GM12878 (cell line): ENCODE data around the gene GSX1. TPM values are rescaled to one million over a fixed set of nuclear protein-coding genes. Genes with fewer than 3 reads are reported as not detected.

Experiments
- ATAC-seq: fragments of 200-7000 bp; cut with Tn5 transposase; 3 replicates; pipeline ENCODE4 v1.9.1; 2020; ENCODE audit warnings: mild to moderate bottlenecking, moderate library complexity
- BruUV-seq: library from RNA; stranded (reverse); fragments of 400-500 nt; replicated peaks from 2 replicates; lab custom pipeline; 2021; lab: Mats Ljungman, UMichigan
- CTCF ChIA-PET: fragments of 300-600 bp; sonication (Branson Sonifier 250); formaldehyde crosslinking; extraction: SDS; loops from one replicate; lab custom pipeline; 2021; ENCODE audit warnings: inconsistent platforms; lab: Yijun Ruan, JAX
- POLR2A ChIA-PET: fragments of 350-600 bp; formaldehyde crosslinking; extraction: SDS; loops from one replicate; lab custom pipeline; 2021; ENCODE audit warnings: inconsistent platforms; lab: Charles Lee
- RAD21 ChIA-PET: fragments of 300-600 bp; sonication (Branson Sonifier 250); formaldehyde crosslinking; loops from one replicate; lab custom pipeline; 2023; ENCODE audit warnings: antibody characterized with exemption; ENCODE audit not compliant: unreplicated experiment; lab: Charles Lee
- SMC1A ChIA-PET: fragments of 300-600 bp; sonication (Branson Sonifier 250); formaldehyde crosslinking; loops from one replicate; lab custom pipeline; 2023; ENCODE audit not compliant: unreplicated experiment, uncharacterized antibody; lab: Charles Lee
- DNase-seq: peaks from one replicate; pipeline ENCODE4 v3.0.0-alpha.2; 2011; ENCODE audit warnings: low read depth, low spot score
- FAIRE-seq: peaks from 3 replicates; lab custom pipeline; 2011; peaks lifted over from hg19 to GRCh38; lab: Jason Lieb, UNC
- H2AFZ ChIP-seq: 2 replicates; pipeline ENCODE4 v1.6.0; 2011; ENCODE audit warnings: low read depth, low read length, control low read depth; ENCODE audit not compliant: control insufficient read depth
- H3K27ac ChIP-seq: 2 replicates; pipeline ENCODE4 v1.5.1; 2011; ENCODE audit warnings: control low read depth; ENCODE audit not compliant: control insufficient read depth, insufficient read depth
- H3K27me3 ChIP-seq, 2 experiments: replicated peaks in 1 of 2; 2 replicates each; pipeline versions ENCODE4 v1.6.0 to v1.6.1; 2011; ENCODE audit warnings: low read length in 1 of 2; ENCODE audit not compliant: control insufficient read depth in 2 of 2, insufficient read depth in 2 of 2
- H3K36me3 ChIP-seq, 2 experiments: 2 replicates each; pipeline ENCODE4 v1.5.1; 2011; ENCODE audit warnings: low read length in 1 of 2; ENCODE audit not compliant: control insufficient read depth in 2 of 2, insufficient read depth in 2 of 2
- H3K4me1 ChIP-seq: 2 replicates; pipeline ENCODE4 v1.6.1; 2011; ENCODE audit warnings: mild to moderate bottlenecking, low read length, moderate library complexity, mixed read lengths; ENCODE audit not compliant: control insufficient read depth, insufficient read depth
- H3K4me2 ChIP-seq: 2 replicates; pipeline ENCODE4 v1.6.0; 2011; ENCODE audit warnings: control low read depth; ENCODE audit not compliant: control insufficient read depth, insufficient read depth
- H3K4me3 ChIP-seq: fragments of 200-600 bp; sonication (generic); 2 replicates; pipeline ENCODE4 v1.5.1; 2016
- H3K79me2 ChIP-seq: 2 replicates; pipeline ENCODE4 v1.6.0; 2011; ENCODE audit warnings: low read length; ENCODE audit not compliant: control insufficient read depth, insufficient read depth
- H3K9ac ChIP-seq: 2 replicates; pipeline ENCODE4 v1.8.0; 2011; ENCODE audit warnings: low read length, control low read depth, mixed read lengths; ENCODE audit not compliant: control insufficient read depth, insufficient read depth
- H3K9me3 ChIP-seq: replicated peaks from 3 replicates; pipeline ENCODE4 v1.5.1; 2011; ENCODE audit warnings: mild to moderate bottlenecking, low read length; ENCODE audit not compliant: control insufficient read depth, insufficient read depth
- H4K20me1 ChIP-seq: 2 replicates; pipeline ENCODE4 v1.6.0; 2011; ENCODE audit not compliant: control insufficient read depth, insufficient read depth
- ATF3 ChIP-seq: IDR thresholded peaks from 2 replicates; pipeline ENCODE4 v1.6.1; 2011; ENCODE audit warnings: low read depth, mild to moderate bottlenecking, low read length, moderate library complexity, borderline replicate concordance; ENCODE audit errors: extremely low read depth
- CEBPZ ChIP-seq: fragments of 150-350 bp; IDR thresholded peaks from 2 replicates; pipeline ENCODE4 v1.6.1; 2016; ENCODE audit warnings: low read depth, low read length
- CHD1 ChIP-seq: IDR thresholded peaks from 2 replicates; pipeline ENCODE4 v1.6.1; 2012; ENCODE audit warnings: low read depth, low read length, improper control_type of control experiment
- IKZF2 ChIP-seq, 2 experiments: fragments of 450-650 bp; IDR thresholded peaks; 2 replicates each; pipeline ENCODE4 v1.6.1; 2017; ENCODE audit warnings: mild to moderate bottlenecking in 2 of 2, moderate library complexity in 2 of 2
- NBN ChIP-seq: fragments of 450-650 bp; IDR thresholded peaks from 2 replicates; pipeline ENCODE4 v1.6.1; 2016
- NR2C1 ChIP-seq: fragments of 450-650 bp; IDR thresholded peaks from 2 replicates; pipeline ENCODE4 v1.6.1; 2017; ENCODE audit warnings: antibody characterized with exemption, mild to moderate bottlenecking, moderate library complexity
- NRF1 ChIP-seq: conservative IDR thresholded peaks from 2 replicates; pipeline ENCODE4 v1.6.1; 2011; ENCODE audit warnings: mild to moderate bottlenecking, low read depth, low read length, improper control_type of control experiment
- SMAD1 ChIP-seq: fragments of 450-650 bp; IDR thresholded peaks from 2 replicates; pipeline ENCODE4 v1.6.1; 2018; ENCODE audit warnings: mild to moderate bottlenecking, low read depth; ENCODE audit not compliant: partially characterized antibody
- ZBTB33 ChIP-seq: fragments of 450-650 bp; IDR thresholded peaks from 2 replicates; pipeline ENCODE4 v1.6.1; 2017; ENCODE audit warnings: mild to moderate bottlenecking
- WGBS: methylation state at CpG from one replicate; pipeline ENCODE4 v1.1.6; 2016; ENCODE audit warnings: low lambda C conversion rate; ENCODE audit not compliant: insufficient replicate concordance, insufficient coverage; ENCODE audit errors: missing lambda C conversion rate; 5-methylcytosine and 5-hydroxymethylcytosine counted together
- in situ Hi-C: fragments of 300-500 bp; cut with MboI; formaldehyde crosslinking; loops from 9 replicates; pipeline ENCODE4 v1.14.3; 2018; ENCODE audit warnings: mixed read lengths
- intact Hi-C: fragments of 100-400 bp; cut with micrococcal nuclease; formaldehyde crosslinking; loops from one replicate; pipeline ENCODE4 v1.14.2; 2022; ENCODE audit not compliant: unreplicated experiment
- polyA plus RNA-seq, 11 experiments: library from polyadenylated mRNA; depleted of rRNA in 4 of 11; unstranded in 6 of 11; stranded (reverse) in 5 of 11; fragments of >200 nt; fragmentation: Nextera tagmentation in 4 of 11; fragmentation: Illumina TruSeq in 1 of 11; extraction: Ambion mirVana in 4 of 11; extraction: Trizol in 1 of 11; gene quantifications; 1 replicate in 1 of 11; 2 replicates in 10 of 11; pipeline versions ENCODE4 v1.2.1 to v1.2.3, GENCODE V29; 2011 to 2016; ENCODE audit warnings: inconsistent platforms in 2 of 11, missing spikeins in 2 of 11, low read depth in 1 of 11
- total RNA-seq, 4 experiments: library from RNA; depleted of rRNA in 3 of 4; stranded (reverse); fragments of >200 nt in 3 of 4; fragmentation: Illumina TruSeq in 1 of 4; extraction: Trizol in 1 of 4; gene quantifications; 2 replicates each; pipeline versions ENCODE4 v1.2.1 to v1.2.3, GENCODE V29; 2013 to 2021

The GSX1 gene
- total and polyA plus RNA-seq, 10 of the 15 experiments (the other 5 are each of a cell fraction or from before 2014, with no cell fraction given) = not detected

GRCh38 chr13:27806744-27807387 is 14.6 kb downstream of the GSX1 start:
- H3K9me3 ChIP-seq = no peaks in the 10 kb centered on the region
- FAIRE-seq = no peak
- no peak for TF ChIP-seq CEBPZ
- no peak for TF ChIP-seq NBN
- no peak for TF ChIP-seq ZBTB33
- TF ChIP-seq ATF3 = no peak
- no peak for TF ChIP-seq SMAD1
- TF ChIP-seq IKZF2 (IDR thresholded peaks at IDR 0.05) = no peak
- TF ChIP-seq NRF1 = no peak
- no peak for TF ChIP-seq CHD1
- no peak for TF ChIP-seq NR2C1
- TF ChIP-seq, all 136 proteins: peak for 0
- ATAC-seq (no peak), DNase-seq (no peak)
- ChIA-PET CTCF (interaction anchor here (0.5 to 3.5 kb wide), 2 partner anchors 19 to 27 kb away, joined by 3 to 12 read pairs; no protein-coding TSS in a partner anchor), SMC1A (interaction anchor here (0.6 to 1.6 kb wide), 4 partner anchors 19 to 62 kb away, joined by 3 to 5 read pairs (median 4); no protein-coding TSS in a partner anchor), RAD21 (no interaction called here), POLR2A (no interaction called here)
- in situ Hi-C loops (no loop called here), intact Hi-C loops (no loop called here)
- no peaks in the 10 kb centered on the region for H3K79me2 ChIP-seq
- no peak overlapping the region for H3K27ac ChIP-seq
- WGBS = 30% methylated on average over 7 of the region's 8 CpGs
- no peaks in the 10 kb centered on the region for H3K4me1 ChIP-seq
- H3K36me3 ChIP-seq = no peaks in the 10 kb centered on the region
- no peak overlapping the region for H3K4me3 ChIP-seq
- no peaks in the 10 kb centered on the region for H4K20me1 ChIP-seq
- no TSS peak for BruUV-seq
- H3K27me3 ChIP-seq = peaks cover 0 to 8% of the 10 kb centered on the region in 2 experiments; a peak in 2 of 4 replicates
- no peak overlapping the region for H3K9ac ChIP-seq
- H3K4me2 ChIP-seq = no peak overlapping the region
- no peak overlapping the region for H2AFZ ChIP-seq
